ENCODE results near the gene SLIT1. TPM values are rescaled to one million over a fixed set of nuclear protein-coding genes. Genes with fewer than 3 reads are reported as not detected.

The SLIT1 gene
- total and polyA plus RNA-seq, 2 of the 8 experiments (the other 6 are each of a cell fraction or from before 2014, with no cell fraction given): 0.70 to 0.88 TPM

GRCh38 chr10:97150013-97150595 lies 35.7 kb downstream of the SLIT1 start:
- H3K27ac ChIP-seq (ENCODE audit: low read depth, low read length): no peak overlapping the region
- no peaks in the 10 kb centered on the region for H3K79me2 ChIP-seq (ENCODE audit: control insufficient read depth in 1 of 2, insufficient read depth in 2 of 2, low read length in 2 of 2)

More at GRCh38 chr10:97150013-97150595, 35.7 kb downstream of the SLIT1 start:
- no peaks in the 10 kb centered on the region; the same call in 1 of the 2 replicates for H3K79me1 ChIP-seq (ENCODE audit: low read depth, low read length)
- DNase-seq (ENCODE audit: low read depth in 1 of 2, low spot score in 2 of 2): no peak
- H3K27me3 ChIP-seq (replicated peaks in 1 of 4; ENCODE audit: control insufficient read depth in 3 of 4, extremely low read depth in 1 of 4, insufficient read depth in 3 of 4, low read length in 3 of 4): no peaks in the 10 kb centered on the region
- H4K91ac ChIP-seq (replicated peaks; ENCODE audit: insufficient read length, low read length): no peak overlapping the region
- TF ChIP-seq HDAC6 (IDR thresholded peaks at IDR 0.05; ENCODE audit: low read depth, low read length) (no peak), SP4 (IDR thresholded peaks at IDR 0.05; ENCODE audit: low read length) (no peak), BCL11A (IDR thresholded peaks at IDR 0.05; ENCODE audit: low read depth in 2 of 2, low read length in 2 of 2) (no peak), CBX8 (IDR thresholded peaks at IDR 0.05; ENCODE audit: borderline replicate concordance, low read depth, low read length) (no peak), SIRT6 (IDR thresholded peaks at IDR 0.05; ENCODE audit: low read length) (no peak), NANOG (IDR thresholded peaks at IDR 0.05; ENCODE audit: insufficient read depth, low read depth, low read length, poor library complexity, severe bottlenecking) (no peak), JUND (IDR thresholded peaks at IDR 0.05; ENCODE audit: low read length) (no peak), KDM5A (IDR thresholded peaks at IDR 0.05; ENCODE audit: low read length) (no peak), RXRA (IDR thresholded peaks at IDR 0.05; ENCODE audit: insufficient read depth, low read depth, low read length) (no peak), POU5F1 (IDR thresholded peaks at IDR 0.05; ENCODE audit: low read depth, low read length) (no peak)
- TF ChIP-seq, protein P1, sequence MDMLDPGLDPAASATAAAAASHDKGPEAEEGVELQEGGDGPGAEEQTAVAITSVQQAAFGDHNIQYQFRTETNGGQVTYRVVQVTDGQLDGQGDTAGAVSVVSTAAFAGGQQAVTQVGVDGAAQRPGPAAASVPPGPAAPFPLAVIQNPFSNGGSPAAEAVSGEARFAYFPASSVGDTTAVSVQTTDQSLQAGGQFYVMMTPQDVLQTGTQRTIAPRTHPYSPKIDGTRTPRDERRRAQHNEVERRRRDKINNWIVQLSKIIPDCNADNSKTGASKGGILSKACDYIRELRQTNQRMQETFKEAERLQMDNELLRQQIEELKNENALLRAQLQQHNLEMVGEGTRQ (IDR thresholded peaks at IDR 0.05; ENCODE audit: low read length): no peak
- H3K4me3 ChIP-seq (ENCODE audit: extremely low read depth in 1 of 4, insufficient read depth in 2 of 4, low read depth in 3 of 4, low read length in 4 of 4): no peak overlapping the region
- WGBS, 2 experiments (ENCODE audit: extremely low coverage in 1 of 2, insufficient coverage in 1 of 2, insufficient read length in 1 of 2, insufficient replicate concordance in 2 of 2, low coverage in 1 of 2, low lambda C conversion rate in 2 of 2, missing lambda C conversion rate in 1 of 2): 89% methylated on average over 10 of the region's 10 CpGs; no CpG with 5 or more reads in 1 of the 2 experiments
- H3K4ac ChIP-seq (replicated peaks; ENCODE audit: insufficient read length, low read depth, low read length): no peak overlapping the region
- H4K5ac ChIP-seq (ENCODE audit: insufficient read length, low read depth, low read length): no peak overlapping the region
- H2BK15ac ChIP-seq (ENCODE audit: low read length): no peak overlapping the region
- no peaks in the 10 kb centered on the region for H4K20me1 ChIP-seq (replicated peaks in 1 of 2; ENCODE audit: control insufficient read depth in 1 of 2, insufficient read depth in 2 of 2, low read length in 2 of 2)
- no peak overlapping the region for H2BK5ac ChIP-seq (ENCODE audit: low read depth, low read length)
- H2BK12ac ChIP-seq (ENCODE audit: low read depth, low read length): no peak overlapping the region
- no peak overlapping the region for H3K23ac ChIP-seq (ENCODE audit: insufficient read length)
- peaks cover 0 to 3% (median 0%) of the 10 kb centered on the region in 4 experiments; a peak in 1 of 7 replicates for H3K4me1 ChIP-seq (replicated peaks in 1 of 4; ENCODE audit: control insufficient read depth in 3 of 4, insufficient read depth in 4 of 4, low read length in 3 of 4)
- no peak overlapping the region for H3K18ac ChIP-seq (ENCODE audit: extremely low read depth, low read length)
- no peak overlapping the region for H4K8ac ChIP-seq (ENCODE audit: extremely low read depth, insufficient read depth, low read length)
- CTCF ChIA-PET (ENCODE audit: partially characterized antibody): interaction anchor here (0.8 to 5.6 kb wide), 13 partner anchors 12 to 113 kb away, joined by 3 to 52 read pairs (median 4); no protein-coding TSS in a partner anchor
- no peak for FAIRE-seq
- no peak overlapping the region for H2AFZ ChIP-seq (ENCODE audit: low read length)
- no peak overlapping the region for H3K4me2 ChIP-seq (ENCODE audit: insufficient read depth in 1 of 2, low read depth in 2 of 2, low read length in 2 of 2)
- H3K56ac ChIP-seq (replicated peaks; ENCODE audit: insufficient read length, low read depth, low read length): no peak overlapping the region
- no peaks in the 10 kb centered on the region for H3K36me3 ChIP-seq (ENCODE audit: control insufficient read depth in 2 of 4, insufficient read depth in 4 of 4, low read length in 3 of 4)
- H3K9me3 ChIP-seq (ENCODE audit: insufficient read depth in 2 of 2, low read depth in 1 of 2, low read length in 1 of 2): no peaks in the 10 kb centered on the region
- POLR2A ChIA-PET (ENCODE audit: partially characterized antibody): interaction anchor here (1.0 to 1.4 kb wide), 3 partner anchors 10 to 31 kb away, joined by 3 to 4 read pairs (median 3); no protein-coding TSS in a partner anchor
- H2BK20ac ChIP-seq (ENCODE audit: low read length): no peak overlapping the region
- no peak overlapping the region for H2BK120ac ChIP-seq (replicated peaks; ENCODE audit: low read depth, low read length)
- no peak overlapping the region for H3K9ac ChIP-seq (replicated peaks in 1 of 4; ENCODE audit: extremely low read depth in 1 of 4, low read depth in 3 of 4, low read length in 3 of 4)
- no peak overlapping the region for H2AK5ac ChIP-seq (ENCODE audit: low read depth, low read length)
- no peak overlapping the region for H3K14ac ChIP-seq (ENCODE audit: insufficient read length)
- H3K23me2 ChIP-seq (ENCODE audit: low read depth, low read length): no peaks in the 10 kb centered on the region; the same call in 1 of the 2 replicates

Measured in H1 (cell line).